H1 (cell line): ENCODE data around the gene RAD52.

Source experiments
- CBX5 ChIP-seq: fragments of 300-800, 300-1000 bp; sonication (generic); IDR thresholded peaks from 2 replicates; pipeline ENCODE4 v1.7.1; 2016; ENCODE audit warnings: antibody characterized with exemption, low read length, low read depth
- CBX8 ChIP-seq: fragments of 300-800, 300-1000 bp; sonication (generic); IDR thresholded peaks from 2 replicates; pipeline ENCODE4 v1.7.1; 2016; ENCODE audit warnings: low read depth, low read length, borderline replicate concordance
- CEBPB ChIP-seq: IDR thresholded peaks from 2 replicates; pipeline ENCODE4 v1.6.1; 2012; ENCODE audit warnings: low read depth, low read length
- CHD2 ChIP-seq: IDR thresholded peaks from 2 replicates; pipeline ENCODE4 v1.6.1; 2012; ENCODE audit warnings: low read length, improper control_type of control experiment
- CREB1 ChIP-seq: IDR thresholded peaks from 2 replicates; pipeline ENCODE4 v1.6.1; 2012; ENCODE audit warnings: inconsistent platforms
- CTCF ChIP-seq, 3 experiments: IDR thresholded peaks; 1 replicate in 2 of 3; 2 replicates in 1 of 3; pipeline versions ENCODE4 v1.5.1 to v1.6.1; 2011; ENCODE audit warnings: low read length in 3 of 3, mild to moderate bottlenecking in 3 of 3, inconsistent platforms in 2 of 3, low read depth in 1 of 3, moderate library complexity in 1 of 3; ENCODE audit not compliant: insufficient read depth in 1 of 3; ENCODE audit errors: control extremely low read depth in 1 of 3
- GTF2F1 ChIP-seq: IDR thresholded peaks from 2 replicates; pipeline ENCODE4 v1.6.1; 2012; ENCODE audit warnings: low read depth, low read length, improper control_type of control experiment, borderline replicate concordance
- KDM1A ChIP-seq: fragments of 200-600, 300-600 bp; sonication (generic); IDR thresholded peaks from 2 replicates; pipeline ENCODE4 v1.7.1; 2016; ENCODE audit warnings: mild to moderate bottlenecking, low read length, borderline replicate concordance
- MAX ChIP-seq: IDR thresholded peaks from 2 replicates; pipeline ENCODE4 v1.6.1; 2012; ENCODE audit warnings: inconsistent platforms
- NRF1 ChIP-seq: IDR thresholded peaks from 2 replicates; pipeline ENCODE4 v1.6.1; 2011; ENCODE audit warnings: mild to moderate bottlenecking, low read depth, low read length, improper control_type of control experiment
- POLR2A ChIP-seq, 2 experiments: IDR thresholded peaks; 1 replicate in 1 of 2; 2 replicates in 1 of 2; pipeline ENCODE4 v1.6.1; 2011; ENCODE audit warnings: low read depth in 2 of 2, low read length in 2 of 2, mild to moderate bottlenecking in 2 of 2; ENCODE audit errors: control extremely low read depth in 1 of 2

- TF ChIP-seq CREB1 (no peak), CEBPB (no peak), CBX8 (no peak), KDM1A (no peak), POLR2A (IDR thresholded peaks at IDR 0.05; ENCODE audit: control extremely low read depth in 1 of 2, low read depth in 2 of 2, low read length in 2 of 2) (no peak), GTF2F1 (no peak), CBX5 (no peak), MAX (no peak), CHD2 (no peak), NRF1 (no peak), CTCF (IDR thresholded peaks at IDR 0.05; ENCODE audit: control extremely low read depth in 1 of 3, insufficient read depth in 1 of 3, low read depth in 1 of 3, low read length in 3 of 3) (no peak)
These were observed 2.9 kb downstream of the RAD52 start for GRCh38 chr12:946631-947030.
